HG03432 (cell line): ENCODE data around the gene TAF6L.
"Not testable (repeated sequence)": the region's sequence is repeated elsewhere in the genome, so short reads cannot be mapped to it uniquely, and the experiment has no call there.

Experiments
- ATAC-seq: cut with Tn5 transposase; IDR thresholded peaks from one replicate; pipeline ENCODE4 v1.9.1; 2021; ENCODE audit warnings: mild to moderate bottlenecking, moderate library complexity; ENCODE audit not compliant: unreplicated experiment

TAF6L gene

GRCh38 chr11:62771144-62772021, at the start of gene TAF6L:
TSS of gene TAF6L (plus strand) at chr11:62771396. CDS start at chr11:62775784, 4,388 bp downstream.
- ATAC-seq = peak; percentile 82

- ATAC-seq = no peak
Measured at GRCh38 chr11:62721994-62722393, 49.2 kb upstream of the TAF6L start.

- ATAC-seq = no peak
Measured at GRCh38 chr11:62724171-62724570, 47.0 kb upstream of the TAF6L start.

GRCh38 chr11:62725646-62726045, 45.5 kb upstream of the TAF6L start:
- no peak for ATAC-seq

- peak; percentile 1 for ATAC-seq
Measured at GRCh38 chr11:62726156-62726914, 44.9 kb upstream of the TAF6L start.

- no peak for ATAC-seq
Measured at GRCh38 chr11:62726915-62727164, 44.4 kb upstream of the TAF6L start.

- ATAC-seq = peak; percentile 69
Measured at GRCh38 chr11:62727165-62727871, 43.9 kb upstream of the TAF6L start, which contains the start of gene HNRNPUL2. TSS of gene HNRNPUL2 (minus strand) at chr11:62727457. CDS start at chr11:62727156, 301 bp downstream.

- peak; percentile 57 for ATAC-seq
Measured at GRCh38 chr11:62727872-62728170, 43.4 kb upstream of the TAF6L start.

- ATAC-seq = peak; percentile 18
Measured at GRCh38 chr11:62728171-62728988, 42.8 kb upstream of the TAF6L start, which contains the start of gene TTC9C. TSS of gene TTC9C (plus strand) at chr11:62728486. CDS start at chr11:62728849, 363 bp downstream.

- ATAC-seq = not testable (repeated sequence)
Measured at GRCh38 chr11:62730076-62730475, 41.1 kb upstream of the TAF6L start.

GRCh38 chr11:62732830-62733229, 38.4 kb upstream of the TAF6L start:
- no peak for ATAC-seq

GRCh38 chr11:62737196-62737595, 34.0 kb upstream of the TAF6L start:
- no peak for ATAC-seq

- ATAC-seq = no peak
Measured at GRCh38 chr11:62747475-62748160, 23.6 kb upstream of the TAF6L start.

GRCh38 chr11:62749931-62750330, 21.3 kb upstream of the TAF6L start:
- not testable (repeated sequence) for ATAC-seq

- ATAC-seq = no peak
Measured at GRCh38 chr11:62752177-62752785, 18.9 kb upstream of the TAF6L start.

GRCh38 chr11:62752994-62753735, 18.0 kb upstream of the TAF6L start:
- ATAC-seq = peak; percentile 1

GRCh38 chr11:62753736-62754603, 17.2 kb upstream of the TAF6L start, which contains the start of gene ZBTB3:
TSS of gene ZBTB3 (minus strand) at chr11:62754160. CDS start at chr11:62753664, 496 bp downstream.
- ATAC-seq = peak; percentile 94

GRCh38 chr11:62755086-62755615, 16.0 kb upstream of the TAF6L start:
- no peak for ATAC-seq
